ENCODE measurements around the gene LILRB2.
A peak's percentile ranks its signal among the peaks of the same experiment; 100 is the strongest.

DNA sequence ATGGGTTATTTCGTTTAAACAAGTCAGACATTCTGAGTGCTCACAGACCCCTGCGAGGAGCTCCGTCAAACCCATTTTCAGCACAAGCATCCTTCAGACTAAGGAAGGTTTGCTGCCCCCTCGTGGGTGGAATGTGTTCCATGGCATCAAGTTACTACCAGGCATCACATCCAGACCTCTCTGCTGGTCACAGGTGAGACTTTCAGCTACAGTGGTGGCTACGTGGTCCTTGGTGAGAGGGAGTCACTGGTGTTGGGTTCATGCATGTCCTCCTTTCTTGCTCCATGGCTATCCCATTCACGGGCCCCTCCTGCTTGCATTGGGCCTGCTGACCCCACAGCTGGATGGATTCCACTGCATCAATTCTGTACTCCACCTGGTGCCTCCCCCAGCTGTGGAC lies 14.8 kb downstream of the LILRB2 start:
- TF ChIP-seq CTCF (IDR thresholded peaks at IDR 0.05) = peak; percentile 51 to 77 (median 69)
- no peak for TF ChIP-seq POLR2A (IDR thresholded peaks at IDR 0.05)
